Stomach (tissue), 4 donors: ENCODE data around the gene MBNL3.

Source experiments
- CTCF ChIP-seq, 7 experiments: fragments of 450-650 bp in 4 of 7; fragments of 200-600 bp in 3 of 7; sonication (generic) in 3 of 7; IDR thresholded peaks; one replicate each; pipeline ENCODE4 v1.5.1; 2016 to 2019; ENCODE audit warnings: antibody characterized with exemption in 7 of 7, control low read depth in 2 of 7, mild to moderate bottlenecking in 1 of 7
- POLR2A ChIP-seq, 4 donors: fragments of 450-650 bp; IDR thresholded peaks; one replicate each; pipeline ENCODE4 v1.6.1; 2016; ENCODE audit warnings: antibody characterized with exemption in 4 of 4, control low read depth in 2 of 4, mild to moderate bottlenecking in 1 of 4, moderate library complexity in 1 of 4

DNA sequence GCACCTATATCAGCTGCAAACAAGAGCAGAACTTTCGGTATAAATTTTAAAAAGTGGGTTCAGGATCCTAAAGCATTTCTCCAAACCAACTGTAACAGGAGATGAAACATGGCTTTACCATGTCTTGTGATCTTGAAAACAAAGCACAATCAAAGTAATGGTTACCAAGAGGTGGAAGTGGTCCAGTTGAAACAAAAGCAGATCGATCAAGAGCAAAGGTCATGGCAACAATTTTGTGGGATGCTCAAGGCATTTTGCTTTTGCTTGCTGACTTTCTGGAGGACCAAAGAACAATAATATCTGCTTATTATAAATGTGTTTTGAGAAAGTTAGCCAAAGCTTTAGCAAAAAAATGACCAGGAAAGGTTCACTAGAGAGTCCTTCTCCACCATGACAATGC is 152.7 kb downstream of the MBNL3 start:
- TF ChIP-seq CTCF (IDR thresholded peaks at IDR 0.05) (no peak), POLR2A (IDR thresholded peaks at IDR 0.05) (no peak)
